ENCODE measurements around the gene NCOA3. TPM values are rescaled to one million over a fixed set of nuclear protein-coding genes. Genes with fewer than 3 reads are reported as not detected.

Gene NCOA3
- total RNA-seq, 1 donor from 2014 or later: 25.5 TPM

DNA sequence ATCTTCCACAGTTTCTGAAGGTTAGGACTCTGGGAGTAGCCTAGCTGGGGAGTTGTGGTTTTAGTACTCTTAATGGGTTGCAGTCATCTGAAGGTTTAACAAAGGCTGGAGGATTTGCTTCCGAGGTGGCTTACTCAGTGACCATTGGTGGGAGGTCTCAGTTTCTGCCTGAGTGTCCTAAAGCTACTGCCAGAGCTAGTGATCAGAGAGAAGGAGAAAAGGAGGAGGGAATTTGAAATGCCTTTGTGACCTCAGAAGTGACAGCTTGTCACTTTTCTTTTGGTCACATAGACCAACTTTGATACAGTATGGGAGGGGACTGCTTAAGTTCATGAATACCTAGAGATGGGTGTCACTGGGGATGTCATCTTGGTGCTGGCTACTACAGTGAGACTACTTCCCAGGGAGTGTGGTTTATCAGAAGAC is 41.3 kb downstream of the NCOA3 start:
- no peaks in the 10 kb centered on the region for H3K27me3 ChIP-seq (ENCODE audit: control insufficient read depth, insufficient read depth, low read length)
- no peak overlapping the region for H3K4me3 ChIP-seq (ENCODE audit: low read depth, low read length)
- no peaks in the 10 kb centered on the region for H3K36me3 ChIP-seq (ENCODE audit: control insufficient read depth, insufficient read depth, low read length)
- DNase-seq (ENCODE audit: low read depth) (no peak), FAIRE-seq (no peak)
- TF ChIP-seq, protein P1, sequence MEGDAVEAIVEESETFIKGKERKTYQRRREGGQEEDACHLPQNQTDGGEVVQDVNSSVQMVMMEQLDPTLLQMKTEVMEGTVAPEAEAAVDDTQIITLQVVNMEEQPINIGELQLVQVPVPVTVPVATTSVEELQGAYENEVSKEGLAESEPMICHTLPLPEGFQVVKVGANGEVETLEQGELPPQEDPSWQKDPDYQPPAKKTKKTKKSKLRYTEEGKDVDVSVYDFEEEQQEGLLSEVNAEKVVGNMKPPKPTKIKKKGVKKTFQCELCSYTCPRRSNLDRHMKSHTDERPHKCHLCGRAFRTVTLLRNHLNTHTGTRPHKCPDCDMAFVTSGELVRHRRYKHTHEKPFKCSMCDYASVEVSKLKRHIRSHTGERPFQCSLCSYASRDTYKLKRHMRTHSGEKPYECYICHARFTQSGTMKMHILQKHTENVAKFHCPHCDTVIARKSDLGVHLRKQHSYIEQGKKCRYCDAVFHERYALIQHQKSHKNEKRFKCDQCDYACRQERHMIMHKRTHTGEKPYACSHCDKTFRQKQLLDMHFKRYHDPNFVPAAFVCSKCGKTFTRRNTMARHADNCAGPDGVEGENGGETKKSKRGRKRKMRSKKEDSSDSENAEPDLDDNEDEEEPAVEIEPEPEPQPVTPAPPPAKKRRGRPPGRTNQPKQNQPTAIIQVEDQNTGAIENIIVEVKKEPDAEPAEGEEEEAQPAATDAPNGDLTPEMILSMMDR (IDR thresholded peaks at IDR 0.05; ENCODE audit: insufficient read depth, low read length, severe bottlenecking): no peak

GRCh38 chr20:47544240-47544639 is 42.6 kb downstream of the NCOA3 start:
- TF ChIP-seq, protein P1 (IDR thresholded peaks at IDR 0.05; ENCODE audit: insufficient read depth, low read length, severe bottlenecking): no peak
- H3K36me3 ChIP-seq (ENCODE audit: control insufficient read depth, insufficient read depth, low read length): no peaks in the 10 kb centered on the region
- FAIRE-seq: no peak
- no peaks in the 10 kb centered on the region for H3K27me3 ChIP-seq (ENCODE audit: control insufficient read depth, insufficient read depth, low read length)
- DNase-seq (ENCODE audit: low read depth): peak; percentile 41
- H3K4me3 ChIP-seq (ENCODE audit: low read depth, low read length): no peak overlapping the region

DNA sequence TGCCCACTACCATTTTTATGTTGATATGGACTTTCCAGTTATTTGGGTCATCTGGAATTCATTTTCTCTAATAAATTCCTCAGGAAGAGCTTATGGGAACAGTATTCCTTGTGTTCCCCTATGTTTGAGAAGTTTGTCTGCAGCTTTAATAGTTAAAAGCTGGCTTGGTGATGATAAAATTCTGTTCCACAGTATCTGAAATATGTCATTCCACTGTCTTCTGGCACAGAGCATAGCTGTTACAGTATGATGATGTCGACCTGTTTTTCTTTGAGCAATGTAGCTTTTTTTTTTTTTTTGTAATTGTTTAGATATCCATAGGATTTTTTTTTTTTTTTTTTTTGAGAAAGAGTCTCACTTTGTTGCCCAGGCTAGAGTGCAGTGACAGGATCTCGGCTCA is 43.2 kb downstream of the NCOA3 start:
- no peak for FAIRE-seq
- H3K36me3 ChIP-seq (ENCODE audit: control insufficient read depth, insufficient read depth, low read length): no peaks in the 10 kb centered on the region
- no peak for DNase-seq (ENCODE audit: low read depth)
- TF ChIP-seq, protein P1 (IDR thresholded peaks at IDR 0.05; ENCODE audit: insufficient read depth, low read length, severe bottlenecking): no peak
- no peak overlapping the region for H3K4me3 ChIP-seq (ENCODE audit: low read depth, low read length)
- H3K27me3 ChIP-seq (ENCODE audit: control insufficient read depth, insufficient read depth, low read length): no peaks in the 10 kb centered on the region

- Histone ChIP-seq H3K4me3 (ENCODE audit: low read depth, low read length) (no peak overlapping the region), H3K36me3 (ENCODE audit: control insufficient read depth, insufficient read depth, low read length) (no peaks in the 10 kb centered on the region), H3K27me3 (ENCODE audit: control insufficient read depth, insufficient read depth, low read length) (no peaks in the 10 kb centered on the region)
- TF ChIP-seq, protein P1 (IDR thresholded peaks at IDR 0.05; ENCODE audit: insufficient read depth, low read length, severe bottlenecking): no peak
- FAIRE-seq (no peak), DNase-seq (ENCODE audit: low read depth) (no peak)
Measured at GRCh38 chr20:47545499-47545898, 43.8 kb downstream of the NCOA3 start.

DNA sequence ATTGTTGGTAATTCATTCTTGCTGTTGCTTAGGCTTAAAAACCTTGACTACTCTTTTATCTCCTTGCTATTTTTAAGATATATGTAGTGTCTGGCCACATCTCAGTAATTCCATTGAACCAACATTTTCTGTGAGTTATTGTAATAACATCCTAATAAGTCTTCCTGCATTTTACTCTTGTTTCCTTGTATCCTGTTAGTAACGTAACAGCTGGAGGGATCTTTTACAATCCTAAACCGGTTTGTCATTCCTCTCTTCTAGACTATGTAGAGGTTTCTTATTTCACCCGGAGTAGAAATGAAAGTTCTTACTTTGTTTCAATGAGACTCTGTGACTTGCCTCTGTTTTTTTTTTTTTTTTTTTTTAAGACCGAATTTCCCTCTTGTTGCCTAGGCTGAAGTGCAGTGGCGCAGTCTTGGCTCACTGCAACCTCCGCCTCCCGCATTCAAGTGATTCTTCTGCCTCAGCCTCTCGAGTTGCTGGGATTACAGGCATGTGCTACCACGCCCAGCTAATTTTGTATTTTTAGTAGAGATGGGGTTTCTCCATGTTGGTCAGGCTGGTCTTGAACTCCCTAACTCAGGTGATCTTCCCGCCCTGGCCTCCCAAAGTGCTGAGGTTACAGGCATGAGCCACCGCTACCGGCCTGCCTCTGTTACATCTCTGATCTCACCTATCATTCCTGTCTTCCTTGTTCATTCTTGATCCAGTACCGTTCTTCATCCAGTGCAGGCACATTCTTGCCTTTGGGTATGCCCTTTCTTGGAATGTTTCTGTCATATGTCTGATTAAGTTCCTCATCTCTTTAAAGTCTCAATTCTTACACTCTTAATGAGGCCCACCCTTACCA is 44.7 kb downstream of the NCOA3 start:
- TF ChIP-seq, protein P1 (IDR thresholded peaks at IDR 0.05; ENCODE audit: insufficient read depth, low read length, severe bottlenecking): no peak
- no peak for FAIRE-seq
- no peaks in the 10 kb centered on the region for H3K36me3 ChIP-seq (ENCODE audit: control insufficient read depth, insufficient read depth, low read length)
- peak; percentile 80 for DNase-seq (ENCODE audit: low read depth)
- H3K4me3 ChIP-seq (ENCODE audit: low read depth, low read length): no peak overlapping the region
- H3K27me3 ChIP-seq (ENCODE audit: control insufficient read depth, insufficient read depth, low read length): no peaks in the 10 kb centered on the region

GRCh38 chr20:47547034-47547387 is 45.3 kb downstream of the NCOA3 start:
- no peaks in the 10 kb centered on the region for H3K36me3 ChIP-seq (ENCODE audit: control insufficient read depth, insufficient read depth, low read length)
- DNase-seq (ENCODE audit: low read depth): no peak
- no peaks in the 10 kb centered on the region for H3K27me3 ChIP-seq (ENCODE audit: control insufficient read depth, insufficient read depth, low read length)
- no peak overlapping the region for H3K4me3 ChIP-seq (ENCODE audit: low read depth, low read length)
- TF ChIP-seq, protein P1 (IDR thresholded peaks at IDR 0.05; ENCODE audit: insufficient read depth, low read length, severe bottlenecking): no peak
- no peak for FAIRE-seq

Data from bronchial epithelial cell (primary cell).